GM19467 (cell line): ENCODE data around the gene COA4.

Experiments
- ATAC-seq: cut with Tn5 transposase; IDR thresholded peaks from one replicate; pipeline ENCODE4 v1.9.1; 2021; ENCODE audit warnings: mild to moderate bottlenecking, moderate library complexity; ENCODE audit not compliant: unreplicated experiment

COA4 gene

GRCh38 chr11:73866586-73866996 lies 10.1 kb downstream of the COA4 start:
- no peak for ATAC-seq

- ATAC-seq = no peak
These were observed 10.5 kb downstream of the COA4 start for GRCh38 chr11:73866095-73866579.

- ATAC-seq = no peak
These were observed 13.7 kb downstream of the COA4 start for GRCh38 chr11:73862986-73863385.

- ATAC-seq = no peak
These were observed 16.4 kb downstream of the COA4 start for GRCh38 chr11:73860202-73860601.

GRCh38 chr11:73859671-73860070 lies 17.0 kb downstream of the COA4 start:
- no peak for ATAC-seq

GRCh38 chr11:73856031-73856567 lies 20.5 kb downstream of the COA4 start:
- no peak for ATAC-seq

GRCh38 chr11:73854680-73855079 lies 22.0 kb downstream of the COA4 start:
- ATAC-seq = no peak

- no peak for ATAC-seq
These were observed 24.6 kb downstream of the COA4 start for GRCh38 chr11:73852049-73852448.

- ATAC-seq = no peak
These were observed 25.4 kb downstream of the COA4 start for GRCh38 chr11:73851046-73851764.

- no peak for ATAC-seq
These were observed 37.6 kb downstream of the COA4 start for GRCh38 chr11:73839123-73839457.

GRCh38 chr11:73838443-73839122 lies 38.1 kb downstream of the COA4 start:
- no peak for ATAC-seq

- no peak for ATAC-seq
These were observed 43.6 kb downstream of the COA4 start for GRCh38 chr11:73833067-73833466.

- ATAC-seq = no peak
These were observed 46.4 kb downstream of the COA4 start for GRCh38 chr11:73830261-73830660.
